Cardiac fibroblast (primary cell): ENCODE data around the gene MAP4K5.
A peak's percentile ranks its signal among the peaks of the same experiment; 100 is the strongest.

Experiments used
- DNase-seq, 2 donors: peaks; one replicate each; pipeline versions ENCODE4 v3.0.0 to v3.0.0-alpha.2; 2010; ENCODE audit warnings: low read depth in 2 of 2
- H3K4me3 ChIP-seq, 2 donors: replicated peaks in 1 of 2; 1 replicate in 1 of 2; 2 replicates in 1 of 2; pipeline ENCODE4 v1.5.1; 2011; ENCODE audit warnings: low read depth in 2 of 2, low read length in 2 of 2, mild to moderate bottlenecking in 2 of 2, moderate library complexity in 1 of 2
- TF ChIP-seq, protein P1 (sequence below): IDR thresholded peaks from one replicate; pipeline ENCODE4 v1.5.1; 2011; ENCODE audit warnings: low read depth, mild to moderate bottlenecking, low read length, inconsistent platforms

Gene MAP4K5

DNA sequence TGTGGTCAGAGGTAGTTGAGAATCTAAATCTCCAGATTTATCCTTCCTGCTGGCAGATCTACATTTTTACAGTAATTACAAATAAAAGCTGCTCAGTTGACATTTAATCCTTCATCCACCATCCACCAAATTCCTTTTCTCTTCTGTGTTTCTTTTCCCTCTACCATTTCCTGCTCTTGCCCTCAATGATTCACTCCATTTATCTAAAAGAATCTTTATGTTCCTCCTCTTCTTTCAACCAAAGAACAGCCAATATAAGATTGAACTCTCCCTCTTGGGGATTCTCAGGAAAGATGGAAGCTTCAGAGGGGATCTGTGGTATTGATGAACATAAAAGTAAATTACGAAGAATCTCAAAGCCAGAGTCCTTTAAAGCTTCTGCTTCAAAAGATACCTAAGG is 4.4 kb downstream of the MAP4K5 start:
- TF ChIP-seq, protein P1, sequence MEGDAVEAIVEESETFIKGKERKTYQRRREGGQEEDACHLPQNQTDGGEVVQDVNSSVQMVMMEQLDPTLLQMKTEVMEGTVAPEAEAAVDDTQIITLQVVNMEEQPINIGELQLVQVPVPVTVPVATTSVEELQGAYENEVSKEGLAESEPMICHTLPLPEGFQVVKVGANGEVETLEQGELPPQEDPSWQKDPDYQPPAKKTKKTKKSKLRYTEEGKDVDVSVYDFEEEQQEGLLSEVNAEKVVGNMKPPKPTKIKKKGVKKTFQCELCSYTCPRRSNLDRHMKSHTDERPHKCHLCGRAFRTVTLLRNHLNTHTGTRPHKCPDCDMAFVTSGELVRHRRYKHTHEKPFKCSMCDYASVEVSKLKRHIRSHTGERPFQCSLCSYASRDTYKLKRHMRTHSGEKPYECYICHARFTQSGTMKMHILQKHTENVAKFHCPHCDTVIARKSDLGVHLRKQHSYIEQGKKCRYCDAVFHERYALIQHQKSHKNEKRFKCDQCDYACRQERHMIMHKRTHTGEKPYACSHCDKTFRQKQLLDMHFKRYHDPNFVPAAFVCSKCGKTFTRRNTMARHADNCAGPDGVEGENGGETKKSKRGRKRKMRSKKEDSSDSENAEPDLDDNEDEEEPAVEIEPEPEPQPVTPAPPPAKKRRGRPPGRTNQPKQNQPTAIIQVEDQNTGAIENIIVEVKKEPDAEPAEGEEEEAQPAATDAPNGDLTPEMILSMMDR: no peak
- peak in 1 of 2 donors; percentile 46 for DNase-seq
- no peak overlapping the region for H3K4me3 ChIP-seq

DNA sequence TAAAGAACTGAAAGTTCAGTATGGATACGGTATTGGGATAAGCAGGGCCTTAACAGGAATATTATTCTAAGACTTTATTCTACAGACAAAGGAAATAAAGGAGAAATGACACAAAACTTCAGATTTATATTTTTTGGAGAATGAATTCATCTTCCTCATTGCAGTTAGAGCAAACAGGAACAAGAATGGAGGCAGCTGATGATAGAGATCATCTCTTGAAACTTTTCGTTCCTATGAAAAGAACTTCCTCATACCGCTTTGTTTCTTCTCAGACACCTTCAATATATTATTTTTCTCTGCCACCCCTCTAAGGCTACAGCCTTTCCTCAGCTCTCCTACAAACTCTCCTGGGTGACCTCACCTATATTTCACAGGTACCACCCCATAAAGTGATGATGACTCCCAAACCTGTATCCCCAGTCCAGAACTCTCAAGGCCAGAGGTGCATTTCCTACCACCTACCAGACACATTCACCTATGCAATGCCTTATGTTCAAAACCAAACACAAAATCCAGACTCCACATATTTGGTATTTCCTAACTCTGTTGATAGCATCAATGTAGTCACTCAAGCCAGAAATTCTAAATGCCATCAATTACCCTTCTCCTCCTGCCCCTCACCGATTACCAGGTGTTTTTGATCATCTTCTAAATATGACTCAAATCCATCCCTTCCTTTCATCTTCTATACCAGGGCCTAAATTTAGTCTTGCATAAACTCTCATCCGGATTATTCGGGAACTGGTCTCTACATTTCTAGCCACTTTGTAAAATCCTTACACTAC is 7.4 kb downstream of the MAP4K5 start:
- H3K4me3 ChIP-seq: no peak overlapping the region
- no peak for DNase-seq
- TF ChIP-seq, protein P1: no peak

- H3K4me3 ChIP-seq: no peak overlapping the region
- no peak for DNase-seq
- TF ChIP-seq, protein P1: no peak
These were observed 8.3 kb downstream of the MAP4K5 start for GRCh38 chr14:50524060-50524459.

DNA sequence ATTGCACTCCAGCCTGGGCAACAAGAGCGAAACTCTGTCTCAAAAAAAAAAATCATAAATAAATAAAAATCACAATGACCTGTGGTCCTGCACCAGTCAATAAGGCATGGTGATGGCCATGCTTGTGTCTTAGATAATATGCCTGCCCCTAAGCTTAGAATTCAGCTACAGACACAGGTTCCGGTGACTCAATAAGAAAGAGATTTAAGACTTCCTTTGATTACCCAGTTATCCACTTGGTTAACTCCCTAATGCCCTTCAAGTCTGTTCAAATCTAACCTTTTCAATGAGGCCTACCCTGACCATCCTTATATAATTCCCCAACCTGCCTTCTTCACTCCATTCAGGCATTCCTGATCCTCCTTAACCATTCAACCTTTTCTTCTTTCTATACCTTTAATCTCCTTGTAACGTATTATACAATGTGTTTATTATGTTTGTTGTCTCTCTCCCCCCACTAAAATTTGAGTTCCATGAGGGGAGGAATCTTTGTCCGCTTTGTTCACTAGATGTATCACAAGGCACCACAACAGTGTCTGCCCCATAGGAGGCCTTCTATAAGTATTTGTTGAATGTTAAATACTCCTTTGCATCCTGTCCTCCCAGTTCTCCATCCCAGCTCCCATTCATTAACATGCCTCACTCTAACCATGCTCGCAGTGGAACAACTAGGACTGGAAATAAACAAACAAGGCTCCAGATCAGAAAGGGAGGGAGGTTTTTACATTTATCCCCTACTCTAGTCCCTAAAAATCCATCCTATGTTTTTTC is 8.9 kb downstream of the MAP4K5 start:
- no peak for DNase-seq
- H3K4me3 ChIP-seq: no peak overlapping the region
- TF ChIP-seq, protein P1: no peak

DNA sequence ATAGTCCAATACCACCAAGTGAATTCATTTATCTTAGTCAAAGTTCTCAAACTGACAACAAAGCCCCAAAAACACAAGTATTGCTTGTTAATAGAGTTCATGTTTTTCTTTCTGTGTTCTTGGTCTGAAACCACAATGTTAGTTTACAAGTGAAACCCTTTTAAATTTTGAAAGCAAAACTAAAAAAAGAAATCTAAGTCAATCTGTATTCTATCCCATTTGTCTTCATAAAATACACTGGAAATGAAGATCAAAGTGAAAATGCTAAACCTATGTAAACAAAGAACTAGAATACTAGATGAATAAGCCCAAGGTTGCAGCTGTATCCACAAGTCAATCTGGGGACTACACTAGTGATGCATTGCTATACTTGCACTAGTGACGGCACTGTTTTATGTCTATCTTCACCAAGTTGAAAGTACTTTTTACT is 10.4 kb downstream of the MAP4K5 start:
- peak in 1 of 2 donors; percentile 62 for DNase-seq
- no peak overlapping the region for H3K4me3 ChIP-seq
- TF ChIP-seq, protein P1: no peak

DNA sequence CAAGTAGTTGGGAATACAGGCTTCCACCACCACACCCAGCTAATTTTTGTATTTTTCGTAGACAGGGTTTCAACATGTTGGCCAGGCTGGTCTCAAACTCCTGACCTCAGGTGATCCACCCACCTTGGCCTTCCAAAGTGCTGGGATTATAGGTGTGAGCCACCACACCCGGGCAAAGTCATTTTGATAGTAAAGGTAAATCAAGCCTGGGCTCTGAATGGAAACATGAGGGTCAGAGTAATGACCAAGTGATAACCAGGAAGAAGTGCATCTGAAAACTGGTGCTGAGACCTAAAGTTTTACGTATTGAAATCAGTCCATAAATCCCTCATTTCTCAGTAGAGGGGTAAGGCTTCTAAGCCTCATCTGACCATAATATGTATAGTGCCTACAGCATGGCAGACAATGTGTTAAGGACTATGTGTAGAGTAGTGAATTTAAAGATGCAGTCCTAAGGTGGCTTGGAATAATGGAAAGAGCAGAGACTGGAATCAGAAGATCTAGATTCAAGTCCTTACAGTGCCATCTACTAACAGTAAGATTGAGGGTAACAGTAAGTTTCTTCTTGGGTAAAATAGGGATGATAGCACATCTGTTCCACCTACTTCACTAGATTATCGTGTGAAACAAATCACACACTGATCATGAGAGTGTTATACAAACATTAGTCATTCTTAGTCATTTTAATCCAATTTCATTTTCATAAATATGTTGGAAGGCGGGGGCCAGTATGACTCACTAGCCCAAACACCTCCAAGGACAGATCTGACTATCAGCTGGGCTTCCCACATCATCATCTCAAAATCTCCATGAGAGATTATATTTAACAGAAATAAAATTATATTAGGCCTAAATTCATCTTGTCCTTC is 11.2 kb downstream of the MAP4K5 start:
- TF ChIP-seq, protein P1: no peak
- H3K4me3 ChIP-seq: no peak overlapping the region
- peak; percentile 33 to 92 for DNase-seq
